GM21526 (cell line): ENCODE measurements around the gene KCNH8.

ENCODE experiments used
- ATAC-seq: cut with Tn5 transposase; IDR thresholded peaks from one replicate; pipeline ENCODE4 v1.9.1; 2021; ENCODE audit warnings: moderate library complexity; ENCODE audit not compliant: unreplicated experiment, low FRiP score

The KCNH8 gene

GRCh38 chr3:19248143-19248542, 99.8 kb downstream of the KCNH8 start:
- no peak for ATAC-seq

DNA sequence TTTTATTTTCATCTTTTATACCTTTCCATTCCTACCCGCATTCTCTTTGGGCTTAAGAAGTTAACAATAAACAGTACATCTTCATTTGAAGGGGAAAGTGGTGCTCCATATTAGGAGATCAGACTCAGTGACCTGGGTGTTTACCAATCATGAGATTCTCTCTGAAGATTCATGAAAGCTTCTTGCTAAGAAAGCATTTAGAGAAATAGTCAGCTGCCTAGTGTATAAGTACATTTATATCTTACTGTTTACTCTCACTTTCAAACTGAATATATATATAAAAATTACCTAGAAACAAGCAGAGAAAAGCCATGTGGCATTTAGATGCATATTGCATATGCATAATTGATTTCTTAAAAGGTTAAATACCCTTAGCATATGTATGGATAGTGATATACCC, 100.5 kb downstream of the KCNH8 start:
- ATAC-seq, result no peak

DNA sequence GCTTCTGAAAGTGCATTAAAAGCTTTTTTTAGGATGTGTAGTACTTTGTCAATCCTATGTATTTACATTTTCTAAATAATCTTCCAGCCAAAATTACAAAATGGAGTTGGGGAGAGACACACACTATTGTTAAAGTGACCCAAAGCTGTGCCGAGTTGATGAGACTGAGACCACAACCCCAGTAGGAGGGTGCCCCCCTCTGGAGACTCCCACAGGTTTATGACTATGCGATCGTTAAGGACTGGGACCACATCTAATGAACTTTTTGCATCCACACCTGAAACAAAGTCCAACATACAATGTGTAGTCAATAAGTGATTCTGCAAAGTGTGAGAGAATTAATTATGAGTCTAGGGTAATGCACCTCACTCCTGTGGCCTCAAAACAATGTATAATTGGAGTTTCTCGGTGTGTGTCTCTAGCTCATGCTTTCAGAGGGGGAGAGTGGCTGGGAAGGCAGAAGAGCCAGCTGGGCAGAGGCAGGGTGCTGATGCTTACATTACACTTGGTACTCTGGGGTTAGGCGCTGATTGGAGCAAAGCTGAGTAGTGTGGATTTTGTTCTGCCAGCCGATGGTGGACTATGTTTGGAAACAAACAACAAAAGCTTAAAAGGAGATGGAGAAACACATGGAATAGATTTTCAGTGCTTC, 102.8 kb downstream of the KCNH8 start:
- ATAC-seq, result no peak

GRCh38 chr3:19254189-19254588, 105.9 kb downstream of the KCNH8 start:
- ATAC-seq, result no peak

DNA sequence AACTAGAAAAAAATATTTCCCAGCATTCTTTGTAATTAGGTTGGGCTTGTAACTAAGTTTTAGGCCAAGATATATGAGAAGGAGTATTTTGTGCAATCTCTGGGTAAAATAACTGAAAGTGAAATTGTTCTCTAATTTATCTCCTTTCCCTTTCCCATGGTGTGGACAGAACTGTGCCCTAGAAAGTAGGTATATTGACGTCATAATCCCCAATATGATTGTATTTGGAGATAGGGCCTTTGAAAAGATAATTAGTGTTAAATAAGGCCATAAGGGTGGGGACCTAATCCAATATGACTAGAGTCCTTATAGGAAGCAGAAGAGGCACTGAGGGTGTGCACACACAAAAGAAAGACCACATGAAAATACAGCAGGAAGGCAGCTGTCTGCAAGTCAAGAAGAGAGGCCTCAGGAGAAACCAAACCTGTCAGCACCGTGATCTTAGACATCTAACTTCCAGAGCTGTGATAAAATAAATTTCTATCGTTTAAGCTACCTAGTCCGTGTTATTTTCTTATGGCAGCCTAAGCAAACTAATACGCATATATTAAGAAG, 106.6 kb downstream of the KCNH8 start:
- no peak for ATAC-seq

DNA sequence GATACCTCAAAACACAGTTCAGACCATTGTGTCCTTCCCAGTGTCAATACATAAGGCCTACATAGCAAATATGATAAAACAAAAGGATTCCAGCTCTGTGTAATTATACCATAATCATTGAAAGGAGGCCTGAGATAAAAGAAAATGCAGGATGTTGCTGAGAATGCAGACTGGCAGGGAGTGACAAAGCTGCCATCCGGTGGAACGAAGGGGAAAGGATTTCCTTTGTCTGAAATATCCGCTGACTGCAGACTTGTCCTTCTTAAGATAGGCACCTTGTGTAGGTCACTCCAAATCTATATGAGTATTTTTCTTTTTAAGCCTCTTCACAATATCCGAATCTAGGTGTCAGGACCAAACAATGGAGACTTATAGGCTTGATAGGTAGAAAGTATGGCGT, 108.0 kb downstream of the KCNH8 start:
- ATAC-seq, result no peak

DNA sequence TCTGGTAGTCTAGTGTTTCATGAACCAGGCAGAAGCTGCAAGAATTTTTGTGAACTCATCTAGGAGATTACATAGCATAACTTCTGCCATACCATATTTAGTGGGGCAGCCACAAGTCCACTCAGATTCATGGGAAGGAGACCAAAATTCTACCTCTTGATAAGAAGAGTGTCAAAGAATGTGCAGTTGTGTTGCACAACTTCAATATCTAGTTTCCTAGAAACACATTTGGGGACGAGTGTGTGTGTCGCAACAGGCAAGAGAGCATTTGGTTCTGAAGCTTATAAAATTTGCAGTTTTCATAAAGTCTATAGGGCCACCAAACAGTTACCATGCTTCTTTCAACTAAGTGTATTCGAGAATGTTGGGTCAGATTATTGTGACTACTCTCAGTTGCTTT, 115.3 kb downstream of the KCNH8 start:
- no peak for ATAC-seq

- no peak for ATAC-seq
Observed at GRCh38 chr3:19264424-19264823, 116.1 kb downstream of the KCNH8 start.

GRCh38 chr3:19267040-19267439, 118.7 kb downstream of the KCNH8 start:
- no peak for ATAC-seq

DNA sequence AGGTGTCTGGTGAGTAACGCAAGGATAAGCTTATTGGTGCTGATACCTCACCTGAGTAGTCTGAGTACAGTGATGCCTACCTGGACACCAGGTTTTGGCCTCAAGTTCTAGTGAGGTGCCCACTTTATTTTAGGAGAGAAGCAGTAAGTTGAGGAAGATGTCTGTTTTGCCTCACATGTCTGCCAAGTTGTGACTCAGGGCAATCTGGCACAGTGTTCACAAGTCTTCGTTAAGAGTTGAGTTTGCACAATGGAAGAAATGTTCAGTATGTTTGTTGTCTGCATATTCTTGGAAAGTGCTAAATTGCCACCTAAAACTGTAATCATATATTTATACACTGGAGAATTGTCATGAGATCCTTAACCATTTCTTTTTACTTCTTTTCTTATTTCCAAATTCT, 122.2 kb downstream of the KCNH8 start:
- no peak for ATAC-seq

GRCh38 chr3:19272296-19272695, 124.0 kb downstream of the KCNH8 start:
- ATAC-seq, result peak; percentile 63

GRCh38 chr3:19273091-19273490, 124.8 kb downstream of the KCNH8 start:
- no peak for ATAC-seq

DNA sequence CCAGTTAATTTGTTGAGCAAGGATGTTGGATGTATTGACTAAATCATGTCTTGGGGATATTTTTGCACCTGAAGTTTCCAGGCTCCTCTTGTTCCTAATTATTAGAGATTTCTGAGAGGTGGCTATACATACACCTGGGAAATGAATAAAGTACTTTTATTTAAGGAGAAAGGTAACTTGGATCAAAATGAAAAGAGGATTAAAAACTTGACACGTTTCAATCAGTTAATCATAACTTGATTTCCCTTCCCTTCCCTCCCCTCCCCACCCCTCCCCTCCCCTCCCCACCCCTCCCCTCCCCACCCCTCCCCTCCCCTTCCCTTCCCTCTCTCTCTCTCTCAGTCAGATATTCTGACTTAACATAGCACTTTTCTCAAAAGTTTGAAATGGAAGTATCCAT, 126.3 kb downstream of the KCNH8 start:
- no peak for ATAC-seq

DNA sequence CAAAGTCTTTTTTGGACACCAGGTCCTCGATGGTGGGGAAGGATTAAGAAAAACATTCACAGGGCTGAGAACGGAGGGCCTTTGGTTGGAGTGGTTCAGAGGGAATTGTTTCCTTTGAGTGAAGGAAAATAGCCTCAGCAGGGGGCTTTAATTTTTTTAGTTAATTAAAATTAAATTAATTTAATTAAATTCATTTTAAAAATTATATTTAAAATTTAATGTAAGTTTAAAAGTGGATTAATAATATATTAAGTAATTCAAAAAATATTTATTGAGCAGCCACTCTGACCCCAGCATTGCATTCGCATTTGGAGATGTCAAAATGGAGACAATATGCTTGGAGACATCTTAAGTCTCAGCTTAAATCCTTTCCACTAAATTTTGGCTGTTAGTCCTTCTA, 136.7 kb downstream of the KCNH8 start:
- no peak for ATAC-seq

GRCh38 chr3:19293295-19293694, 145.0 kb downstream of the KCNH8 start:
- no peak for ATAC-seq

DNA sequence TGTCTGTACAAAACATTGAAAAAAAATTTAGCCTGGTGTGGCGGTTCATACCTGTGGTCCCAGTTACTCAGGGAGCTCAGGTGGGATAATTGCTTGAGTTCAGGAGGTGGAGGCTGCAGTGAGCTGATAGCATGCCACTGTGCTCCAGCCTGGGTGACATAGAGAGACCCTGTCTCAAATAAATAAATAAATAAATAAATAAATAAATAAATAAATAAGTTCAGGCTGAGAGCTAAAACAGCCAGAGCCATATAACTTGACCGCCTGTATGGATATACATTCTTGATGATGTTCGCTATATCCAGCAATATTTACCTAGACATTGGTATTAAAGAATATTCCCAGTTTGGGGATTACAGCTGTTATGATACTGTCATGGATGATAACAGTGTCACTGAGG, 146.9 kb downstream of the KCNH8 start:
- no peak for ATAC-seq

- no peak for ATAC-seq
Observed at GRCh38 chr3:19331931-19332330, 183.6 kb downstream of the KCNH8 start.

DNA sequence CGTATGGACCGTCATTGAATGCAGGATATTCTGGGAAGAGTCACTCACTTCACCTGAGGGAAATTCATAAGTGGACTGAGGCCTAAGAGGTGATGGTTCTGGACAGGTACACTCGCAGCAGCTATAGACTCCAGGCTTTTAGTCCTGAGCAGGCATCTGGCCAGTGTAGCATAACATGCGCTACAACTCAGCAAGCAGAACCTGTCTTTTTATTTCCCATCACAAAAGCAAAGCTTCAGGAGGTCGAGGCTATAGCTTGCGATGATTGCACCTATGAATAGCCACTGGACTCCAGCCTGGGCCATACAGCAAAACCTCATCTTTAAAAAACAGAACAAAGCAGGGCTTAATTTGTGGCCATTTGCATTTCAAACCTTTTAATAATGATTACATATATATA, 185.8 kb downstream of the KCNH8 start:
- ATAC-seq, result no peak

- no peak for ATAC-seq
Observed at GRCh38 chr3:19338769-19339168, 190.5 kb downstream of the KCNH8 start.

DNA sequence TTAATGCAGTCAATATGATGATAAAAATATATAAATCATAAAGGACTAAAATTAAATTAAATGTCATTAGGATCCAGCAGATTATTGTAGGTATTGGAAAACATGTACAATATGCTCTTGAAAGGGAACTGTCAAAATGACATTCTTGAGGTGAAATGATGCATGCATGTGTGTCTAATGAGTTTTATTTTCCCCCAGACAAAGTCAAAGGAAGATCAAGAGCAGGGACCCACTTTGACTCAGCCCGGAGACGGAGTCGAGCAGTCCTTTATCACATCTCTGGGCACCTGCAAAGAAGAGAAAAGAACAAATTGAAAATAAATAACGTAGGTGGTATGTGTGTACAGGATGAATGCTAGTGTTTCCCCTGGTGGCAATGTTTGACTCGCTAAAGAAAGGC, 194.1 kb downstream of the KCNH8 start:
- ATAC-seq, result no peak

- ATAC-seq, result no peak
Observed at GRCh38 chr3:19346759-19347158, 198.4 kb downstream of the KCNH8 start.

GRCh38 chr3:19347671-19348070, 199.4 kb downstream of the KCNH8 start:
- peak; percentile 39 for ATAC-seq

- ATAC-seq, result no peak
Observed at GRCh38 chr3:19348500-19348899, 200.2 kb downstream of the KCNH8 start.
